Transverse colon (tissue), 3 donors: Measurements from ENCODE around the gene CDHR2.

ENCODE experiments used
- POLR2A ChIP-seq: fragments of 450-650 bp; IDR thresholded peaks from one replicate; pipeline ENCODE4 v1.6.1; 2016; ENCODE audit warnings: antibody characterized with exemption, mild to moderate bottlenecking, moderate library complexity
- TF ChIP-seq, protein P1 (sequence below), 5 experiments: fragments of 200-600 bp in 3 of 5; fragments of 450-650 bp in 2 of 5; sonication (generic) in 3 of 5; IDR thresholded peaks; 1 replicate in 2 of 5; 2 replicates in 3 of 5; pipeline ENCODE4 v1.5.1; 2016 to 2017; ENCODE audit warnings: antibody characterized with exemption in 5 of 5, inconsistent platforms in 3 of 5, mild to moderate bottlenecking in 2 of 5, moderate library complexity in 1 of 5

DNA sequence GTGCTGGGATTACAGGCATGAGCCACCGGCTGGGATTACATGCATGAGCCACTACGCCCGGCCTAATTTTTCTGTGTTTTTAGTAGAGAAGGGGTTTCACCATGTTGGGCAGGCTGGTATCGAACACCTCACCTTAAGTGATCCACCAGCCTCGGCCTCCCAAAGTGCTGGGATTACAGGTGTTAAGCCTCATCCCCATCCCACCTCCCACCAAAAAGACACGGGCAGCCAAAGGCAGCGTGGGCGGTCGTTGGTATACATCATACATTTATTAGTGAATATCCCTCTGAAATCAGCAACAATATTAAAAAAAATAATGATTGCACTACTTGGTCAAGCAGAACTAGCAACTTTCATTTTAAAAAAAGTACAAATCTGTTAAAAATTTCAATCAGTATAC lies 22.7 kb upstream of the CDHR2 start:
- TF ChIP-seq POLR2A: no peak
- TF ChIP-seq, protein P1, sequence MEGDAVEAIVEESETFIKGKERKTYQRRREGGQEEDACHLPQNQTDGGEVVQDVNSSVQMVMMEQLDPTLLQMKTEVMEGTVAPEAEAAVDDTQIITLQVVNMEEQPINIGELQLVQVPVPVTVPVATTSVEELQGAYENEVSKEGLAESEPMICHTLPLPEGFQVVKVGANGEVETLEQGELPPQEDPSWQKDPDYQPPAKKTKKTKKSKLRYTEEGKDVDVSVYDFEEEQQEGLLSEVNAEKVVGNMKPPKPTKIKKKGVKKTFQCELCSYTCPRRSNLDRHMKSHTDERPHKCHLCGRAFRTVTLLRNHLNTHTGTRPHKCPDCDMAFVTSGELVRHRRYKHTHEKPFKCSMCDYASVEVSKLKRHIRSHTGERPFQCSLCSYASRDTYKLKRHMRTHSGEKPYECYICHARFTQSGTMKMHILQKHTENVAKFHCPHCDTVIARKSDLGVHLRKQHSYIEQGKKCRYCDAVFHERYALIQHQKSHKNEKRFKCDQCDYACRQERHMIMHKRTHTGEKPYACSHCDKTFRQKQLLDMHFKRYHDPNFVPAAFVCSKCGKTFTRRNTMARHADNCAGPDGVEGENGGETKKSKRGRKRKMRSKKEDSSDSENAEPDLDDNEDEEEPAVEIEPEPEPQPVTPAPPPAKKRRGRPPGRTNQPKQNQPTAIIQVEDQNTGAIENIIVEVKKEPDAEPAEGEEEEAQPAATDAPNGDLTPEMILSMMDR (IDR thresholded peaks at IDR 0.05): no peak
